ENCODE data around the gene LGALS9C. TPM values are rescaled to one million over a fixed set of nuclear protein-coding genes. Genes with fewer than 3 reads are reported as not detected.
A peak's percentile ranks its signal among the peaks of the same experiment; 100 is the strongest.
"Not testable (repeated sequence)": the region's sequence is repeated elsewhere in the genome, so short reads cannot be mapped to it uniquely, and the experiment has no call there.

Gene LGALS9C
- not detected for total RNA-seq (ENCODE audit: unreplicated experiment)
- long read RNA-seq = 0 reads

DNA sequence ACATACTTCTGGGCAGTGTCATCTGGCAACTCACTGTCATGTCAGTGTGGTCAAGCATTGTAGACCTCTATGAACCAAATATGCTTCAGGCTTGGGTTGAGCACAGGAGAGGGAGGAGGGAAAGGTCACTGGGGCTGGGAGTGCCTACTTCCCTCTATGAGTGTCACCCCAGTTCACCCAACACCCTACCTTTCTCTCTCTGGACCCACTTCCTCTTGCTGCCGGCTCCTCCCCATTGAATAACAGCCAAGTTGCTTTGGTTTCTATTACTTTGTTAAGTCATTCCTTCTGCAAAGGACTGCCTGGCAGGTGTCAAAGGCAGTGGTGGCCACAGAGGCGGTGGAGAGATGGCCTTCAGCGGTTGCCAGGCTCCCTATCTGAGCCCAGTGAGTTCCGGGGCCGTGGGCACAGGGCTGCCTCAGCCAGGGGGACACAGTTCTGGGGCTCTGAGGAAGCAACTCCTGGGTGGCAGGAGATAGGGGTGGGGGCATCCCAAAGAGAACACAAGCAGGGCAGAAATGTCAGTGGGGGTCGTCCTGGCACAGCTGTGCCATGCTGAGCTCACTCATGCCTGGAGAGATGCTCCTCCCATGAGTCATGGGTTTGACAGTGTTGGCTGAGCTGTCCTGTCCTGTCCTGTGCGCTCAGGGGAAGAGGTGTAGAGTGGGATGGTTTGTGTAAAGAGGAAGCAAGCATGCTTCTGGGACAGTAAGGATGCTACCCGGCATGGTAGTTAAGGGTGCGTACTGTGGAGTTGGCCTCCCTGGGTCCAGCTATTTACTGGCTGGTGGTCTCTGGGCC lies at the start of gene LGALS9C:
LGALS9C (plus strand) TSS at position 282 of the 801 bp plus-strand sequence; CDS start at position 348, 66 bp downstream.
- not testable (repeated sequence) for H3K9me3 Mint-ChIP-seq (ENCODE audit: unreplicated experiment); H3K36me3 Mint-ChIP-seq (ENCODE audit: unreplicated experiment); H3K27me3 Mint-ChIP-seq (ENCODE audit: unreplicated experiment); DNase-seq; H3K4me1 Mint-ChIP-seq (ENCODE audit: low read depth, unreplicated experiment); H3K4me3 Mint-ChIP-seq (ENCODE audit: unreplicated experiment); H3K27ac Mint-ChIP-seq (ENCODE audit: unreplicated experiment)

DNA sequence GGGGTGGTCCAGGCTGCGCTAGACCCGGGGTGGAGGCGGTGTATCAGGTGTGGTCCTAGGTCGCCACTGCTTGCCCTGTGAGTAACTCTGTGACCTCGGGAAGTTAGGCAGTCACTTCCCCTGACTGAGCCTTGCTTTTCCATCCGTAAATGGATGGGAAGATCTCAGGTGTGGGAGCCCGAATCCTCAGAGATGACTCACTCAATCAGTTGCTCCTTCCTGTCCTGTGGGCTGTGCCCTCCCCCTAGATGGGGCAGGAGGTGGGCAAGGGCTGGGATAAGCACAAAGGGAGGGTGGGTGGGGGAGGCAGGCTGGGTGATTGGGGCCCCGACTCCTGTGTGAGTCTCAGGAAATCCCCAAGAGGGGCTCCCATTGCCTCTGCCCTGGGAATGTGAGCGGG lies 44.4 kb upstream of the LGALS9C start:
- H3K36me3 Mint-ChIP-seq (ENCODE audit: unreplicated experiment); H3K27me3 Mint-ChIP-seq (ENCODE audit: unreplicated experiment); H3K27ac Mint-ChIP-seq (ENCODE audit: unreplicated experiment); DNase-seq; H3K9me3 Mint-ChIP-seq (ENCODE audit: unreplicated experiment); H3K4me1 Mint-ChIP-seq (ENCODE audit: low read depth, unreplicated experiment); H3K4me3 Mint-ChIP-seq (ENCODE audit: unreplicated experiment): not testable (repeated sequence)

DNA sequence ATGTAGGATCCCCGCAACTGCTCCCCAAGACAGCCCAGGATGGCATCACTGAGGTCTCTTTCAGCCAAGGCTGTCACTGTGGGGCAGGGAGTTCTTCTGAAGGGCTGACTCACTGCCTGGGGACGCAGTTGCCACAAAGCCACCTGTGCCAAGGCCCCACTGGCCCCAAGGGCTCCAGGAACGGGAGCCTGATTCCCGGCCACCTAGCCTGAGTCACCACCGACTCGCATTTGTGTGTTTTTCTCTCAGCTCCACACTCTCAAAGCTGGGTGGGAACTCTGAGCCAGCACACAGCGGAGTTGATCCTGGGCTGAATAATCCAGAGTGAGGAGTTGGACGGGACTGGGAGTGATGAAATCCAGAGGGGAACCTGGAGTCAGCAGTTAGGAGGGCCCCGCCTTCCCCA lies 37.1 kb upstream of the LGALS9C start:
- H3K9me3 Mint-ChIP-seq (ENCODE audit: unreplicated experiment); H3K27me3 Mint-ChIP-seq (ENCODE audit: unreplicated experiment); DNase-seq; H3K27ac Mint-ChIP-seq (ENCODE audit: unreplicated experiment); H3K4me1 Mint-ChIP-seq (ENCODE audit: low read depth, unreplicated experiment); H3K4me3 Mint-ChIP-seq (ENCODE audit: unreplicated experiment); H3K36me3 Mint-ChIP-seq (ENCODE audit: unreplicated experiment): not testable (repeated sequence)

DNA sequence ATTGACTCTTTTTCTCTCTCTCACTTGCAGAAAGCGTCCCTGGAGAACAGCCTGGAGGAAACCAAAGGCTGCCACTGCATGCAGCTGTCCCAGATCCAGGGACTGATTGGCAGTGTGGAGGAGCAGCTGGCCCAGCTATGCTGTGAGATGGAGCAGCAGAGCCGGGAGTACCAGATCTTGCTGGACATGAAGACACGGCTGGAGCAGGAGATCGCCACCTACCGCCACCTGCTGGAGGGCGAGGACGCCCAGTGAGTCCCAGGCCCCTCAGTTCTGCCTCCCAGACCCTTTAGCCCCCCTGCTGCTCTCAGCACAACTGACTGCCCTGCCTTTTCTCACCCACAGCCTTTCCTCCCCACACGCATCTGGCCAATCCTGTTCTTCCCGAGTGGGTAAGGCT lies 34.5 kb upstream of the LGALS9C start:
- not testable (repeated sequence) for H3K27ac Mint-ChIP-seq (ENCODE audit: unreplicated experiment); H3K4me1 Mint-ChIP-seq (ENCODE audit: low read depth, unreplicated experiment); H3K4me3 Mint-ChIP-seq (ENCODE audit: unreplicated experiment); H3K36me3 Mint-ChIP-seq (ENCODE audit: unreplicated experiment); H3K27me3 Mint-ChIP-seq (ENCODE audit: unreplicated experiment); H3K9me3 Mint-ChIP-seq (ENCODE audit: unreplicated experiment)
- peak; percentile 86 for DNase-seq
- TF ChIP-seq, protein P1, sequence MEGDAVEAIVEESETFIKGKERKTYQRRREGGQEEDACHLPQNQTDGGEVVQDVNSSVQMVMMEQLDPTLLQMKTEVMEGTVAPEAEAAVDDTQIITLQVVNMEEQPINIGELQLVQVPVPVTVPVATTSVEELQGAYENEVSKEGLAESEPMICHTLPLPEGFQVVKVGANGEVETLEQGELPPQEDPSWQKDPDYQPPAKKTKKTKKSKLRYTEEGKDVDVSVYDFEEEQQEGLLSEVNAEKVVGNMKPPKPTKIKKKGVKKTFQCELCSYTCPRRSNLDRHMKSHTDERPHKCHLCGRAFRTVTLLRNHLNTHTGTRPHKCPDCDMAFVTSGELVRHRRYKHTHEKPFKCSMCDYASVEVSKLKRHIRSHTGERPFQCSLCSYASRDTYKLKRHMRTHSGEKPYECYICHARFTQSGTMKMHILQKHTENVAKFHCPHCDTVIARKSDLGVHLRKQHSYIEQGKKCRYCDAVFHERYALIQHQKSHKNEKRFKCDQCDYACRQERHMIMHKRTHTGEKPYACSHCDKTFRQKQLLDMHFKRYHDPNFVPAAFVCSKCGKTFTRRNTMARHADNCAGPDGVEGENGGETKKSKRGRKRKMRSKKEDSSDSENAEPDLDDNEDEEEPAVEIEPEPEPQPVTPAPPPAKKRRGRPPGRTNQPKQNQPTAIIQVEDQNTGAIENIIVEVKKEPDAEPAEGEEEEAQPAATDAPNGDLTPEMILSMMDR (IDR thresholded peaks at IDR 0.05; ENCODE audit: partially characterized antibody, unreplicated experiment) = peak; percentile 9

DNA sequence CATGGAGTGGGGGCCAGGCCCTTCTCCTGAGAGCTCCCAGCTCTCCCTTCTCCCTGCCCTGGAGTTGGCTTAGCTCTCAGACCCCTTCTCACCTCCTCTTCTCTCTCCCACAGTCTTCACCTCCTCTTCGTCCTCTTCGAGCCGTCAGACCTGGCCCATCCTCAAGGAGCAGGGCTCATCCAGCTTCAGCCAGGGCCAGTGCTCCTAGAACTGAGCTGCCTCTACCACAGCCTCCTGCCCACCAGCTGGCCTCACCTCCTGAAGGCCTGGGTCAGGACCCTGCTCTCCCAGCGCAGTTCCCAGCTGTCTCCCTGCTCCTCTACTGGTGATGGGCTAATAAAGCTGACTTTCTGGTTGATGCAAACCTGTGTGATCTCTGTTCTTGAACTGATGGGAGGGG lies 34.1 kb upstream of the LGALS9C start:
- H3K4me3 Mint-ChIP-seq (ENCODE audit: unreplicated experiment); H3K9me3 Mint-ChIP-seq (ENCODE audit: unreplicated experiment); H3K27me3 Mint-ChIP-seq (ENCODE audit: unreplicated experiment); H3K27ac Mint-ChIP-seq (ENCODE audit: unreplicated experiment); H3K36me3 Mint-ChIP-seq (ENCODE audit: unreplicated experiment); H3K4me1 Mint-ChIP-seq (ENCODE audit: low read depth, unreplicated experiment); DNase-seq: not testable (repeated sequence)

DNA sequence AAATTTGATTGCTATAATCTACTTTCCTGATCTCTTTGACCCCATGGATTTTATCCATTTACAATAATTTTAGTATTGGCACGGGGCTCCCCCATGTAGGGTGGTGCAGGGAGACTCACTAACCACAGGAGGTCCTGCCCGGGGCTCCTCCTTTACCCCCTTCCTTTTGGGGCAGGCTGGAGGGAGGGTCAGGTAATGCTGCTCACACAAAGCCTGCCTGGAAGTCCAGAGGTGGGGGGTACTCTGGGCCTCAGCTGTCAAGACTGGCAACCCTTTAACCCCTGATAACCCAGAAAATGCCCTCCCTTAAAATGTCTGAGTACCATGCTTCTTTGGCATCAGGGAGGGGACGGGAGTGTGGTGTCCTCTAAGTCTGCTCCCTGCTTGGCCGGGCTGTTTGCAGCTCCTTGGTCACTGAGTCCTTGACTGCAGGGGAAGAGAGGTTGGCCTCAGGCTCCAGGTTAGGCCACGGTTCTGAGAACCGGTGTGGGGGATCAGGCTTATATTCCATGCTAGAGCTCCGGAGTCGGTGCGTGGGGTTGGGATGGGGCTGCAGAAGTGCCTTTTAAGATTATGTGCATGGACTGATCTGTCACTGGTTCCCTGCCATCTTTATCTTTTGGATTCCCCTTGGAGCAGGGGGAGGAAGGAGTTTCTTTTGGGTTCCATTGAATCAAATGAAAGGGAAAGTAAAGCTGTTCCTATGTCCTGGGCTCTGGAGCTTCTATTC lies 28.9 kb upstream of the LGALS9C start:
- H3K9me3 Mint-ChIP-seq (ENCODE audit: unreplicated experiment); H3K27ac Mint-ChIP-seq (ENCODE audit: unreplicated experiment); H3K36me3 Mint-ChIP-seq (ENCODE audit: unreplicated experiment); H3K4me1 Mint-ChIP-seq (ENCODE audit: low read depth, unreplicated experiment); DNase-seq; H3K4me3 Mint-ChIP-seq (ENCODE audit: unreplicated experiment); H3K27me3 Mint-ChIP-seq (ENCODE audit: unreplicated experiment): not testable (repeated sequence)

DNA sequence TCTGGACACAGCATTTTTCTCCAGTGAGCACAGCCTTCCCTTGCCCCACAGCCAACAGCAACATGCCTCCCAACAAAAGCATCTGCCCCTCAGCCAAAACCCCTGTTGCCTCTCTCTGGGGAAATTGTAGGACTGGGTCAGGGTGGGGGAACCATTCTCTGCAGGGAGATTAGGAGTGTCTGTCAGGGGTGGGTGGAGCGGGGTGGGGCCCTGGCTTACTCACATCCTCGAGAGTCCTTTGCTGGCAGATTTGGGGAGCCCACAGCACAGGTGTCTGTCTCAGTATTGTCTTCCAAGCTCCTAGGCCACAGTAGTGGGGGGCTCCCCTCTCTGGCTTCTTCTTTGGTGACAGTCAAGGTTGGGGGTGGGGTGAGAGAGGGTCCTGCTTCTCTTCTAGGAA lies 28.3 kb upstream of the LGALS9C start:
- not testable (repeated sequence) for H3K27me3 Mint-ChIP-seq (ENCODE audit: unreplicated experiment); H3K27ac Mint-ChIP-seq (ENCODE audit: unreplicated experiment); H3K4me3 Mint-ChIP-seq (ENCODE audit: unreplicated experiment); DNase-seq; H3K4me1 Mint-ChIP-seq (ENCODE audit: low read depth, unreplicated experiment); H3K36me3 Mint-ChIP-seq (ENCODE audit: unreplicated experiment); H3K9me3 Mint-ChIP-seq (ENCODE audit: unreplicated experiment)

DNA sequence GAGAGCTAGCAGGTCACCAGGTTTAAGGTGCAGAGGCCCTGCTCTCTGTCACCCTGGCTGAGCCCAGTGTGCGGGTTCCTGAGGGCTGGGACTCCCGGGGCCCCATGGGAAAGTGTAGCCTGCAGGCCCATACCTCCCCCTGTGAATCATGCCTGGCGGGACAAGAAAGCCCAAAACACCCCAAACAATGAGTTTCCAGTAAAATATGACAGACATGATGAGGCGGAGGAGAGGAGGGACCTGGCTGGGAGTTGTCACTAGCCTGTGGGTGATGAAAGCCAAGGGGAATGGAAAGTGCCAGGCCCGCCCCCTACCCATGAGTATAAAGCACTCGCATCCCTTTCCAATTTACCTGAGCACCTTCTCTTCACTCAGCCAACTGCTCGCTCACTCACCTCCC lies 26.8 kb upstream of the LGALS9C start:
- H3K27ac Mint-ChIP-seq (ENCODE audit: unreplicated experiment); DNase-seq; H3K27me3 Mint-ChIP-seq (ENCODE audit: unreplicated experiment); H3K9me3 Mint-ChIP-seq (ENCODE audit: unreplicated experiment); H3K36me3 Mint-ChIP-seq (ENCODE audit: unreplicated experiment); H3K4me1 Mint-ChIP-seq (ENCODE audit: low read depth, unreplicated experiment); H3K4me3 Mint-ChIP-seq (ENCODE audit: unreplicated experiment): not testable (repeated sequence)

DNA sequence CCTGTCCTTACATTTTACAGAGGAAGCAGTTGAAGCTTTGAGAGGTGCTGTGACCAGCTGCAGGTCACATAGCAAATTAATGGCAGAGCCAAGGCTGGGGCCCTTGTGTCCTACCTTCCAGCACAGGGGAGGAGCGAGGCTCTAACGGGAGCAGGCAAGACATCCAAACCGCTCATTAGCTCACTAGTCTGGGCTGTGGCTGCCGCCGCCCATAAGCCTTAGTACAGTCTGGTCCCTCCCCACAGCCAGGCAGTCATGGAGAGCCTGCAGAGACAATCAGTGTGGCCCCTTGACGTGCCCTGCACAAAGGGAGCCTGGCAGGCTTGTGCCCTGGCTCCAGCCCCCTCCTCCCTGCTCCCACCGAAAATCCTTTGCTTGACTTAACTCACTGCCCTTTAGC lies 25.6 kb upstream of the LGALS9C start:
- not testable (repeated sequence) for DNase-seq; H3K36me3 Mint-ChIP-seq (ENCODE audit: unreplicated experiment); H3K27me3 Mint-ChIP-seq (ENCODE audit: unreplicated experiment); H3K9me3 Mint-ChIP-seq (ENCODE audit: unreplicated experiment); H3K4me1 Mint-ChIP-seq (ENCODE audit: low read depth, unreplicated experiment); H3K27ac Mint-ChIP-seq (ENCODE audit: unreplicated experiment); H3K4me3 Mint-ChIP-seq (ENCODE audit: unreplicated experiment)

DNA sequence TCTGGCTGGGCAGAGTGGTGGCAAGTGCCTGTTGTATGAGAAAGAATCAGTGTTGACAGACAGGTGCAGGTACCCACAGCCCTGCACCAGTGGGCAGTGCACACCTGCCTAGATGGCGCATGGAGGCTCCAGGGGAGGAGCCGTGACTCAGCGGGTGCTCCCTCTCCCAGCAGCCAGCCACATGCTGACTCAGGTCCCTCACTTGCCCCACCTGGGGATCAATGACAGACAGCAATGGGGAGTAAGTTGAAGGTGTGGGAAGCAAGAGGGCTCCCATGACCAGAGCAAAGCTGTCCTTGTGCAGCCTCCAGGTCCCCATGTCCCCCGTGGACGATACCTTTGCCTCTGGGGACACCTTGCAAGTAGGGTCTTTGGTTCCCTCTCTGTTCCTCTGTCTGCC lies 24.6 kb upstream of the LGALS9C start:
- DNase-seq; H3K36me3 Mint-ChIP-seq (ENCODE audit: unreplicated experiment); H3K4me3 Mint-ChIP-seq (ENCODE audit: unreplicated experiment); H3K4me1 Mint-ChIP-seq (ENCODE audit: low read depth, unreplicated experiment); H3K27me3 Mint-ChIP-seq (ENCODE audit: unreplicated experiment); H3K9me3 Mint-ChIP-seq (ENCODE audit: unreplicated experiment); H3K27ac Mint-ChIP-seq (ENCODE audit: unreplicated experiment): not testable (repeated sequence)

DNA sequence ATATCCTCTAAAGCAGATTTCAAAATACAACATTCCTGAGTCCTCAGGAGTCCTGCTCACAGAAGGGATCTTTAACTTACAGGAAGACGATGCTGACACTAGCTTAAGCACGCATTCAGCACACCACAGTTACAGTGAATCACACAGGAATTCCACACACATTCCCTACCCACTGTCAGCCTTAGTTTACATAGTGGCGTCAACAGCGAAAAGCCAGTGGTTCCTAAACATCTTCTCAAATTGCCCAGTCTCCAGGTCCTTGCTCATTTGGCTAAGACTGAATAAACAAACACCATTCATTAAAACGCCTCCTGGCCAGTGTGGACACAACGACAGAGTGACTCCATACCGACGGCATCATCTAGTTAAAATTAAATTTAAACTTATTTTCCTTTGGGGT lies 17.6 kb upstream of the LGALS9C start:
- not testable (repeated sequence) for H3K27ac Mint-ChIP-seq (ENCODE audit: unreplicated experiment); H3K9me3 Mint-ChIP-seq (ENCODE audit: unreplicated experiment); H3K36me3 Mint-ChIP-seq (ENCODE audit: unreplicated experiment); H3K4me1 Mint-ChIP-seq (ENCODE audit: low read depth, unreplicated experiment); DNase-seq; H3K27me3 Mint-ChIP-seq (ENCODE audit: unreplicated experiment); H3K4me3 Mint-ChIP-seq (ENCODE audit: unreplicated experiment)

Measured in glutamatergic neuron (in vitro differentiated cells).